Heart left ventricle (tissue), 13 donors: ENCODE data around the gene RABIF.

ENCODE experiments used
- POLR2A ChIP-seq, 2 donors: fragments of 450-650 bp; IDR thresholded peaks; one replicate each; pipeline ENCODE4 v1.6.1; 2017; ENCODE audit warnings: antibody characterized with exemption in 2 of 2, mild to moderate bottlenecking in 2 of 2, moderate library complexity in 2 of 2
- TF ChIP-seq, protein P1 (sequence below), 12 donors: fragments of 200-600 bp; sonication (generic) in 4 of 12; IDR thresholded peaks; one replicate each; pipeline versions ENCODE4 v1.5.0 to v1.8.0; 2018 to 2022; ENCODE audit warnings: antibody characterized with exemption in 12 of 12, mild to moderate bottlenecking in 5 of 12
- donor health status: ischemic (EF 13 %, LVEDD 7.1; RV severe dilation, severe dysfunction).
- donor health status: DM: no; HTN: yes; CAD: no.
- donor health status: DM: no; HTN: no; CAD: no.
- donor health status: ischemic (EF 25% LVEDD 6.9; RV normal size, moderate dysfunction).
- donor health status: ischemic (EF 25% LVEDD 5.7; RV mildly dilated, moderate dysfunction).
- donor health status: ischemic (EF 35%, LVEDD 5.7; RV mildly dilated, moderate dysfunction).
- donor health status: nonischemic (EF 11% LVEDD 7.7; RV severe dilation, severe dysfunction).
- donor health status: DM: yes; HTN: yes; CAD: no.
- donor health status: PGD.
- donor health status: ischemic (EF 29% LVEDD 5.4; RV normal size, mild dysfunction).
- donor health status: nonischemic (EF 23%, LVEDD 6.1; RV moderate dilation, normal function).

DNA sequence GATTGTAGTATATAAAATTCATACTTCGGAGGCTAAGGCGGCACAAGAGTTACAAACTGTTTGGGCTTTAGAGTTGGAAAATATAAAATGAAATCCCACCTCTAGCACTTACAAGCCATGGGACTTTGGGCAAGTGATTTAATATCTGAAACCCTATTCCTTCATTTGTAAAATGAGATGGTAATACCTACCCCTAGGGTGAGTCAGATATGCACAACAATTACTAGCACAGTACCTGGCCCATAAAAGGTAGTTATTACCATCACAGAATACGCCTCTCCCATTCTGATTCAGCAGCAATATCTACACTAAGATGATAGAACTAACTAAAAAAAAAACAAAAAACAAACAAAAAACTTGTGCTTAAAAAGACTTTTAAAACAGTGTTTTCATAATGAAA lies 34.6 kb upstream of the RABIF start:
- TF ChIP-seq, protein P1, sequence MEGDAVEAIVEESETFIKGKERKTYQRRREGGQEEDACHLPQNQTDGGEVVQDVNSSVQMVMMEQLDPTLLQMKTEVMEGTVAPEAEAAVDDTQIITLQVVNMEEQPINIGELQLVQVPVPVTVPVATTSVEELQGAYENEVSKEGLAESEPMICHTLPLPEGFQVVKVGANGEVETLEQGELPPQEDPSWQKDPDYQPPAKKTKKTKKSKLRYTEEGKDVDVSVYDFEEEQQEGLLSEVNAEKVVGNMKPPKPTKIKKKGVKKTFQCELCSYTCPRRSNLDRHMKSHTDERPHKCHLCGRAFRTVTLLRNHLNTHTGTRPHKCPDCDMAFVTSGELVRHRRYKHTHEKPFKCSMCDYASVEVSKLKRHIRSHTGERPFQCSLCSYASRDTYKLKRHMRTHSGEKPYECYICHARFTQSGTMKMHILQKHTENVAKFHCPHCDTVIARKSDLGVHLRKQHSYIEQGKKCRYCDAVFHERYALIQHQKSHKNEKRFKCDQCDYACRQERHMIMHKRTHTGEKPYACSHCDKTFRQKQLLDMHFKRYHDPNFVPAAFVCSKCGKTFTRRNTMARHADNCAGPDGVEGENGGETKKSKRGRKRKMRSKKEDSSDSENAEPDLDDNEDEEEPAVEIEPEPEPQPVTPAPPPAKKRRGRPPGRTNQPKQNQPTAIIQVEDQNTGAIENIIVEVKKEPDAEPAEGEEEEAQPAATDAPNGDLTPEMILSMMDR (IDR thresholded peaks at IDR 0.05): no peak
- no peak for TF ChIP-seq POLR2A (IDR thresholded peaks at IDR 0.05)
